ENCODE measurements around the gene NCLN.
"Not testable (repeated sequence)": the region's sequence is repeated elsewhere in the genome, so short reads cannot be mapped to it uniquely, and the experiment has no call there.

Gene NCLN

DNA sequence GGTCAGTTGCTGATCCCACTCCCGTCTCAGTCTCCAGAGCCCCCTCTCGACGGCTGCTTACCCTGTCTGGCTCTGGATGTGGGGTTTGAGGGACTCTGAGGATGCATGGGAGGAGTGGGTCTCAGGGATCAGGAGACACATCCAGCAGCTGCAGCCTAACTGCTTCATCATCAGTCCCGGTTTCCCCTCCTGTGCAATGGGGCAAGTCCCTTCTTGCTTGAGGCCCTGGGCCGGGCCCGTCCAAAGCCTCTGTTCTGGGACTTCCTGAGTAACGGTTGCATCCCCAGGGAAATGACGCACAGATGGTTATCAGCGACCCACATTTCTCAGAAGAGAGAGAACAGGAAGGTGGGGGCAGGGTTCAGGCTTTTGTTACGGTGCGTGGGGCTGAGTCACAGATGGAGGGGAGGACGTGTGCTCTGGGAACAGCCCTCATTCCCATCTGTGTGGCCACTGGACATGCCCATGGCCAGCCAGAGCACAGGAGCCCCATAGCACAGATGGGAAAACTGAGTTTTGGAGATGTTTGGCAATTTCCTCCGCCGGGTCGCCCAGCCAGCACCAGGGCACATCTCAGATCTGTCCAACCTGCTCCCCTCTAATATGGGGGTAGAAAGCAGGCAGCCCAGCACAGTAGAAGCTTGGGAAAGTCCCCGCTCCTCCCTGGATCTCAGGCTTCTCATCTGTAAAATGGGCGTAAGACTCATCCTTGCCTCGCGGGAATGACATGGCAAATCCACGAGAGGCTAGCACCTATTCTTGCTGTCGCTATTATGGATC is 30.6 kb upstream of the NCLN start:
- DNase-seq (ENCODE audit: low read depth) = peak; percentile 98

- DNase-seq (ENCODE audit: low read depth) = no peak
Observed at GRCh38 chr19:3157096-3157845, 28.5 kb upstream of the NCLN start.

- DNase-seq (ENCODE audit: low read depth) = no peak
Observed at GRCh38 chr19:3159565-3159964, 26.2 kb upstream of the NCLN start.

GRCh38 chr19:3160219-3160618 is 25.5 kb upstream of the NCLN start:
- no peak for DNase-seq (ENCODE audit: low read depth)

DNA sequence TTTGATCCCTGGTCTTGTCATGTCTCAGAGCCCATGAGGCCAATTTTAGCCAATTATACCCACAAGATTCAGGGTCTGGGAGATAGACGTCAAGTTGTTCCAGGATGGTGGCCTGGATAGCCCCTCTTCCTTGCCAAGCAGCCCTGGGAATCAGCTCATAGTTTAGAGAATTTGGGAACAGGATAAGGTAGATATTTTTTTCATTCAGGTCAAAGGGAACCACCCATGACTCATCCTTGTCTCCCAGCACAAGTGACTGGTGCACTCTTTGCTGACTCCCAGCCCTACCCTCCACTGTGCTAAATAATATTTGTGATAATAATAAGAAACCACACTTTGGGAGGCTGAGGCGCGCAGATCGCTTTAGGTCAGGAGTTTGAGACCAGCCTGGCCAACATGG is 24.3 kb upstream of the NCLN start:
- no peak for DNase-seq (ENCODE audit: low read depth)

DNA sequence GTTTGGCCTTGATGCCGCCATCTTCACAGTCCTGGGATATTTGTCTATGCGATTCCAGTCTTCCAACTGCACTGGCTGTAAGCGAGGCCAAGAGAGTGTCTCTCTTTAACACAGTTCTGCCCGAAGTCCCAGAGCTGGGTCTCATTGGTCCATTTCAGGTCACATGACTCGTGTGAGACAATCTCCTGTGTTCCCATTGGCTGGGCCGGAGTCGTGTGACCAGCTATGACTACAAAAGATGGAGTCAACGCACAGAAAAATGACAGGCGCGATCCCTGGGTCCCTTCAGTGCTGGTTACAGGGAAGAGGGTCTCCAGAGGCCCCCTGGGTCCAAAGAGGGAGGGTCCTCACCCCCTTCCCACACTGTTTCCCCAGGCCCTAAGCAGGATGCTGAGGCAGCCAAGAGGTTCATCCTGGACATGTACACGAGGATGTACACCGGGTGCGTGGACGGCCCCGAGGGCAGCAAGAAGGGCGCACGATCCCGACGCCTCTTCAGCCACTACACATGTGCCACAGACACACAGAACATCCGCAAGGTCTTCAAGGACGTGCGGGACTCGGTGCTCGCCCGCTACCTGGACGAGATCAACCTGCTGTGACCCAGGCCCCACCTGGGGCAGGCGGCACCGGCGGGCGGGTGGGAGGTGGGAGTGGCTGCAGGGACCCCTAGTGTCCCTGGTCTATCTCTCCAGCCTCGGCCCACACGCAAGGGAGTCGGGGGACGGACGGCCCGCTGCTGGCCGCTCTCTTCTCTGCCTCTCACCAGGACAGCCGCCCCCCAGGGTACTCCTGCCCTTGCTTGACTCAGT is 23.1 kb upstream of the NCLN start:
- no peak for DNase-seq (ENCODE audit: low read depth)

DNA sequence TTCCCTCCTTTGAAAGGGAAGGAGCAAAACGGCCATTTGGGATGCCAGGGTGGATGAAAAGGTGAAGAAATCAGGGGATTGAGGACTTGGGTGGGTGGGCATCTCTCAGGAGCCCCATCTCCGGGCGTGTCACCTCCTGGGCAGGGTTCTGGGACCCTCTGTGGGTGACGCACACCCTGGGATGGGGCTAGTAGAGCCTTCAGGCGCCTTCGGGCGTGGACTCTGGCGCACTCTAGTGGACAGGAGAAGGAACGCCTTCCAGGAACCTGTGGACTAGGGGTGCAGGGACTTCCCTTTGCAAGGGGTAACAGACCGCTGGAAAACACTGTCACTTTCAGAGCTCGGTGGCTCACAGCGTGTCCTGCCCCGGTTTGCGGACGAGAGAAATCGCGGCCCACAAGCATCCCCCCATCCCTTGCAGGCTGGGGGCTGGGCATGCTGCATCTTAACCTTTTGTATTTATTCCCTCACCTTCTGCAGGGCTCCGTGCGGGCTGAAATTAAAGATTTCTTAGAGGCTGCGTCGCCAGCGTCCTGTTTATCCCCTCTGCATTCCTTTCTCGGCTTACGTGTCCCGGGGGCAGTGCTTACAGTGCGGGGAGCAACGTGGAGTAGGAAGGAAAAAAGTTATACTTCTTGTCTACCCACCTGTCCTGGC is 22.4 kb upstream of the NCLN start:
- DNase-seq (ENCODE audit: low read depth) = no peak

DNA sequence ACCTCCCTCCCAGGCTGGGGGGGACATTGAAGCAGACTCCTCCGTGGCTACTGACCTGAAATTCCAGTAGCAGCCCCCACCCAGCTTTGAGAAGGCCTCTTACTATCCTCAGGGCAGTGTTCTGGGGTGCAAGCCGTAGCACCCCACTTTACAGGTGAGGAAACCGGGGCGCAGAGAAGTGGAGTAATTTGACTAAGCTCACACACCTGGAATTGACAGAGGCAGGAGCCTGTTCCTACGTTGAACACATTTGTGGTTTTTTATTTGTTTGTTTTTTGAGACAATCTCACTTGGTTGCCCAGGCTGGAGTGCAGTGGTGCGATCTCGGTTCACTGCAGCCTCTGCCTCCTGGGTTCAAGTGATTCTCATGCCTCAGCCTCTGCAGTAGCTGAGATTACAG is 21.8 kb upstream of the NCLN start:
- DNase-seq (ENCODE audit: low read depth) = no peak

DNA sequence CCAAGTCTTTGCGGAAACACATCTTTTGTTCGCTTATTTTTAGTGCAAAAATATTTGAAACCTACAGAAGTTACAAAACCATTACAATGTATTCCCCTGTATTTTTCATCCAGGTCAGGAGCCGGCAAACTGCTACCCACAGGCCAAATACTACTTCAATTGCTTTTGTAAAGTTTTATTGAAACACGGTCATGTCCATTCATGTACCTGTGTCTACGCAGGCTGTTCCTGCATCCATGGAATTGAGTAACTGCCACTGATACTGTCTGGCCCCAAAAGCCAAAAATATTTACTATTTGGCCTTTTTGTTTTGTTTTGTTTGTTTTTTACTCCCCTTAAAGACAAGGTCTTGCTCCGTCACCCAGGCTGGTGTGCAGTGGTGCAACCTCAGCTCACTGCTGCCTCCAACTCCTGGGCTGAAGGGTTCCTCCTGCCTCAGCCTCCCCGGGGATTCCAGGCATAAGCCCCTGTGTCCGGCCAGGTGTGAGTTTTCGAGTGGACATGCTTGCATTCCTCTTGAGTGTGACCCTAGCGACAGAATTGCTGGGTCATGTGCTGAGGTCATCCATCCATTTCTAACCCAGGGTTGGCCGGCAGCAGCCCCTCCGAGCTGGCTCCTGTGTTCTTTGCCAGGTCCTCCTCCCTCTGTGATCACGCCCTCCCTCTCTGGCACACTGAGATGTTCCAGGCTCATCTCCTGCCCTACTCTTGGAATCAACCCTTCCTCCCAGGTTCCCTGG is 18.0 kb upstream of the NCLN start:
- DNase-seq (ENCODE audit: low read depth) = no peak

DNA sequence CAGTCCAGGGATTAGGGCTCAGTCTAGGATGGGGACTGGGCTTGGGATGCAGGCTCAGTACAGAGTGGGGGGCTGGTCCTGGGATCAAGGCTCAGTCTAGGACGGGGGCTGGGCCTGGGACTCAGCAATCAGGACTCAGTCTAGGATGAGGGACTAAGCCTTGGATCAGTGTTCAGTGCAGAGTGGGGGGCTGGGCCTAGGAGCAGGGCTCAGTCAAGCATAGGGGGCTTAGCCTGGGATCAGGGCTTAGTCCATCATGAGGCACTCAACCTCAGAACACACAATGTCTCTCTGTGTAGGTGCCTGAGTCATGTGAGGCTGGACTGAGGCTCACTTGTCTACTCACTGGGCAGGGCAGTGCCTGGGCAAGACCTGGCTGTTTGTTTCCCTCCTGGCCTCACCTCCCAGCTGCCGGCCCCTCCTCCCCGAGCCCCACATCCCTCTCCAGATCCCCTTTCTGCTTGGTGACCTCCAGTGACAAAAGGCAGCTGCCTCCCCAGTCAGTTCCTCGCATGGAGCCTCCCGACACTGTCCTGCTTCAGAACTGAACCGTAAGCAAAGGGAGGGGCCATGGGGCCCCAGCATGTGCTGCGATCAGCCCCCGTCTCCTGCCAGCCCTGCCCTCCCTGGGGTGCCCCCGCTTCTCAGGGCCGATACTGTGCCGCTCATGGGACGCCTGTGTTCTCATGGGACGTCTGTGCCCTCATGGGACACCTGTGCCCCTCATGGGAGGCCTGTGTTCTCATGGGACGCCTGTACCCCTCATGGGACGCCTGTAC is 13.6 kb upstream of the NCLN start:
- no peak for DNase-seq (ENCODE audit: low read depth)

DNA sequence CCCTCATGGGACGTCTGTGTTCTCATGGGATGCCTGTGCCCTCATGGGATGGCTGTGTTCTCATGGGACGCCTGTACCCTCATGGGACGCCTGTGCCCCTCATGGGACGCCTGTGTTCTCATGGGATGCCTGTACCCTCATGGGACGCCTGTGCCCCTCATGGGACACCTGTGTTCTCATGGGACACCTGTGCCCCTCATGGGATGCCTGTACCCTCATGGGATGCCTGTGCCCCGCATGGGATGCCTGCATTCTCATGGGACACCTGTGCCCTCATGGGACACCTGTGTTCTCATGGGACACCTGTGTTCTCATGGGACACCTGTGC is 13.1 kb upstream of the NCLN start:
- not testable (repeated sequence) for DNase-seq (ENCODE audit: low read depth)

GRCh38 chr19:3175781-3176714 is 9.7 kb upstream of the NCLN start:
- DNase-seq (ENCODE audit: low read depth) = no peak

GRCh38 chr19:3176715-3177501 is 8.8 kb upstream of the NCLN start:
- no peak for DNase-seq (ENCODE audit: low read depth)

DNA sequence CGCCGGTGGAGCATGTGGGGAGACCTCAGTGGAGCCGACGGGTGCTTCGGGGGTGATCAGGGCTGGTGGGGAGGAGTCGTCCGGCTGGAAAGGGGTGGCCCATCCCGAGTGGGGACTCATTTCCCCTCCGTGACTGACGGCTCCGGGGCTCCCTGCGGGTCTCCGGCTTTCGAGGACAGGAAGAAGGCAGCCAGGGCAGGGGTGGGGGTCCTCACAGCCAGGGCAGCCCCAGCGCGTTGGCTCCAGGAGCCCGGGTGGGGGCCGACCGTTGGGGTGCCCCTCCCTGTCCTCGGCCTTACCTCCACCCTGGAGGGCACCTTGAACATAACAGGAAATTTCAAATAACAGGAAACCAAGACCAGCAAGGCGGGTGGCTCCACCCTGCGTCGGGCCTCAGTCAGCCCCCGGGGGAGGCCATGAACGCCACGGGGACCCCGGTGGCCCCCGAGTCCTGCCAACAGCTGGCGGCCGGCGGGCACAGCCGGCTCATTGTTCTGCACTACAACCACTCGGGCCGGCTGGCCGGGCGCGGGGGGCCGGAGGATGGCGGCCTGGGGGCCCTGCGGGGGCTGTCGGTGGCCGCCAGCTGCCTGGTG is 7.3 kb upstream of the NCLN start, which contains the start of gene S1PR4:
Gene S1PR4, plus strand, starts transcription at position 393 of the 596 bp plus-strand sequence. Its CDS starts 24 bp downstream, at position 417.
- DNase-seq (ENCODE audit: low read depth) = no peak

DNA sequence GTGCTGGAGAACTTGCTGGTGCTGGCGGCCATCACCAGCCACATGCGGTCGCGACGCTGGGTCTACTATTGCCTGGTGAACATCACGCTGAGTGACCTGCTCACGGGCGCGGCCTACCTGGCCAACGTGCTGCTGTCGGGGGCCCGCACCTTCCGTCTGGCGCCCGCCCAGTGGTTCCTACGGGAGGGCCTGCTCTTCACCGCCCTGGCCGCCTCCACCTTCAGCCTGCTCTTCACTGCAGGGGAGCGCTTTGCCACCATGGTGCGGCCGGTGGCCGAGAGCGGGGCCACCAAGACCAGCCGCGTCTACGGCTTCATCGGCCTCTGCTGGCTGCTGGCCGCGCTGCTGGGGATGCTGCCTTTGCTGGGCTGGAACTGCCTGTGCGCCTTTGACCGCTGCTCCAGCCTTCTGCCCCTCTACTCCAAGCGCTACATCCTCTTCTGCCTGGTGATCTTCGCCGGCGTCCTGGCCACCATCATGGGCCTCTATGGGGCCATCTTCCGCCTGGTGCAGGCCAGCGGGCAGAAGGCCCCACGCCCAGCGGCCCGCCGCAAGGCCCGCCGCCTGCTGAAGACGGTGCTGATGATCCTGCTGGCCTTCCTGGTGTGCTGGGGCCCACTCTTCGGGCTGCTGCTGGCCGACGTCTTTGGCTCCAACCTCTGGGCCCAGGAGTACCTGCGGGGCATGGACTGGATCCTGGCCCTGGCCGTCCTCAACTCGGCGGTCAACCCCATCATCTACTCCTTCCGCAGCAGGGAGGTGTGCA is 6.6 kb upstream of the NCLN start:
- DNase-seq (ENCODE audit: low read depth) = no peak

DNA sequence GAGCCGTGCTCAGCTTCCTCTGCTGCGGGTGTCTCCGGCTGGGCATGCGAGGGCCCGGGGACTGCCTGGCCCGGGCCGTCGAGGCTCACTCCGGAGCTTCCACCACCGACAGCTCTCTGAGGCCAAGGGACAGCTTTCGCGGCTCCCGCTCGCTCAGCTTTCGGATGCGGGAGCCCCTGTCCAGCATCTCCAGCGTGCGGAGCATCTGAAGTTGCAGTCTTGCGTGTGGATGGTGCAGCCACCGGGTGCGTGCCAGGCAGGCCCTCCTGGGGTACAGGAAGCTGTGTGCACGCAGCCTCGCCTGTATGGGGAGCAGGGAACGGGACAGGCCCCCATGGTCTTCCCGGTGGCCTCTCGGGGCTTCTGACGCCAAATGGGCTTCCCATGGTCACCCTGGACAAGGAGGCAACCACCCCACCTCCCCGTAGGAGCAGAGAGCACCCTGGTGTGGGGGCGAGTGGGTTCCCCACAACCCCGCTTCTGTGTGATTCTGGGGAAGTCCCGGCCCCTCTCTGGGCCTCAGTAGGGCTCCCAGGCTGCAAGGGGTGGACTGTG is 5.9 kb upstream of the NCLN start:
- DNase-seq (ENCODE audit: low read depth) = no peak

All from CMK (cell line).